GM21360 (cell line): ENCODE measurements around the gene PPFIA2.

Experiments
- ATAC-seq: cut with Tn5 transposase; IDR thresholded peaks from one replicate; pipeline ENCODE4 v1.9.1; 2021; ENCODE audit warnings: mild to moderate bottlenecking, moderate library complexity; ENCODE audit not compliant: unreplicated experiment

PPFIA2 gene

DNA sequence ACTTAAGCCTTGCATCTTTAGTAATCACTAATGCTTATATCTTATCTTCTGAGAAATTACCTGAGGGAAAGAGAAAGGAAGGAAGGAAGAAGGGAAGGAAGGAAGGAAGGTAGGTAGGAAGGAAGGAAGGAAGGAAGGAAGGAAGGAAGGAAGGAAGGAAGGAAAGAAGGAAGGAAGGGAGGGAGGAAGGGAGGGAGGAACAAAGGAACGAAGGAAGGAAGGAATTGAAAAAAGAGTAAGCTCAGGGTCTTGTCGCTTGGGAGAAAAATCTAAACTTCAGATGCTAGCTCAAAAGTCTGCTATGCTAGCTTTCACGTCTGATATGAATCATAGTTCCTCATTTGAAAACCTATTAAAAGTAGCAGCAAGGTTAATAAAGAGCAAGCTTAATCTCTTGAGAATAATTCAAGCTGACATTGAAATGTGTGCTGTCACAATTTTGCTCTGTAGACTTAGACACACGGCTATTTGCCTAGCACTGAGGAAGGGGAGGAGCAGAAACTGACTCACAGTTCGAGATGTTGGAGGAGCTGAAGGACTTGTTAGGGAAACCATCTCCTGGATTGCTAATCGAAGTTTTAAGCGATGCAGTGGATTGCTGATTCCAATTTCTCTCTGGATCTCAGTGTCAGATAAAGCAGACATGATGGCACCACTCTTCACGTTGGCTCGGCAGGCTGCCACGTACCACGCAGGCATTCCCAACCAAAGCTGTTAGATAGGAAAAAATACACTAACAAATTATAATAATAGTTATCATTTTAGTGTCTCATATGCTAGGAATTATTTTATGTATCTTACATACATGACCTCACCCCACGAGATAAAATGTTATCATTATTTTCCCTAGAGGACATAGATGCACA, 464.6 kb downstream of the PPFIA2 start:
- ATAC-seq, result peak; percentile 60

DNA sequence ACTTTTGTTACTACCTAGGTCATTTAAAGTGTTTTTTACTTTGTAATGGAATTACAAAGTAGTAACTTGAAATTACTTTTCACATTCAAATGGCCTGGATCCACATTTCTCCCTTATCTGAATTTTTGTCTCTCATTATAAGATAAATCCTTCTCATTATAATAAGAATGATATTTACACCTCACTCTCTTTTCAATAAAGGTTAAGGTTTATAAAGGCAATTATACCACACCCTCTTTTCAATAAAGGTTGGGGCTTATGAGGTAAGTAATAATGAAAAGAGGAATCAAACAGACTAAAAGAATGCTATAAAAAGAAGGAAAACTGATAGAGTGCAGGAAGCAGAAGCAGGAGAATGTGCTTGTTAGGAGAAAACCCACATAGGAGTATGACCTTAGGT, 470.5 kb downstream of the PPFIA2 start:
- no peak for ATAC-seq

DNA sequence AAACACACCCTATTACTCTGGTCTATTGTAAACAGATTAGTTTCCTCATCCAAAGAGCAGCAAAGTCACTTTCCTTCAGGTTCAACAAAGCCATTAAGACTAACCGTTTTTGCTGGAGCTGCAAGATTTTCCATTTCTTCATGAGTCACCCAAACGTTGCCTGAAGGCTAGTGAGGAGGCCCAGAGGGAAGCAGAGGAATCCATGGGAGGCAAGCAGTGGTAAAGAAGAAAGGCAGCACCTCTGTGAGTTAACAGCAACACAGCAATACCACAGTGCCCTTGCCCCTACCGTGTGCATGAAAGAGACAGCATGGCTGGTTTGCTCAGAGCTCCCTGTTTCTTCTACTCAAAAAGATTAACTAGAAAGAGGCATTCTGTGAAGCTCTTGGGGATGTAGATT, 475.0 kb downstream of the PPFIA2 start:
- ATAC-seq, result no peak

DNA sequence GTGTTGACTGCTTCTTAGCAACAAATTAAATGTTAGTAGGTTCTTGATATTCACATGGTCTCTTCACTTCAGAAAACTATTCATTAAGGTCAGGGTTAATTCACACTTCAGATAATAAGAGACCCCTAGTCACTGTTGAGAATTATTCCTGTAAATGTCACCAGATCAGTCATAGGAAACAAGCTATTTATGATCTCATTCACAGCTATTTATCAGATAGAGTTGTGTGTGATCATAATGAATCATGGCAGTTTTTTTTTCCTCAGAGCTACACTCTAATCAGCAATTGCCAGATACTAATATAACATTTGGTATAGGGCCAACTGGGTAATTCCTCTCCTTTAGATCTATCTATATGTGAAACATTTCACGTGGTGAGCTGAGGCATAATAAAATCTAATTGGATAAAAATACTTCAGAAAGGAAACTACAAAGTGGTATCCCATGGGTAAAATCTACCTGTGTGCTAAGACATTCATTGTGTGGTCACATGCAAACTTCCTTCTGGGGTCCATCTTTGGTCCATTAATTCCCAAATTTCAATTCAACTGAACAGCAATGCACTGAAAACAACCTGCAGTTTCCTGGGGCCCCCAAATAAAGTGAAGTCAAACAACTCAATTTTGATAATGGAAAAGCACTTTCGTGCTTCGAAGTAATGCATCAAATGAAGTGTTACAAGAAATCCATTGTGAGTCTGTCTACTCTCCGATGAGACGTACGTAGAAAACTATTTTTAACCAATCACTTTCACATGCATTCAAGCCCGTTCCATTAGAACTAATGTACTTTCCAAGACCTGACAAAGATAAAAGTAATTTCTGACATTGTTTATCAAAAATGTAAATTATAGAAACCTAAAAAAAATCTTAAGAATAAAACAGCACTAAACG, 484.3 kb downstream of the PPFIA2 start:
- ATAC-seq, result no peak

- ATAC-seq, result no peak
Observed at GRCh38 chr12:81270385-81270784, 488.8 kb downstream of the PPFIA2 start.

- no peak for ATAC-seq
Observed at GRCh38 chr12:81263072-81263471, 496.1 kb downstream of the PPFIA2 start.

DNA sequence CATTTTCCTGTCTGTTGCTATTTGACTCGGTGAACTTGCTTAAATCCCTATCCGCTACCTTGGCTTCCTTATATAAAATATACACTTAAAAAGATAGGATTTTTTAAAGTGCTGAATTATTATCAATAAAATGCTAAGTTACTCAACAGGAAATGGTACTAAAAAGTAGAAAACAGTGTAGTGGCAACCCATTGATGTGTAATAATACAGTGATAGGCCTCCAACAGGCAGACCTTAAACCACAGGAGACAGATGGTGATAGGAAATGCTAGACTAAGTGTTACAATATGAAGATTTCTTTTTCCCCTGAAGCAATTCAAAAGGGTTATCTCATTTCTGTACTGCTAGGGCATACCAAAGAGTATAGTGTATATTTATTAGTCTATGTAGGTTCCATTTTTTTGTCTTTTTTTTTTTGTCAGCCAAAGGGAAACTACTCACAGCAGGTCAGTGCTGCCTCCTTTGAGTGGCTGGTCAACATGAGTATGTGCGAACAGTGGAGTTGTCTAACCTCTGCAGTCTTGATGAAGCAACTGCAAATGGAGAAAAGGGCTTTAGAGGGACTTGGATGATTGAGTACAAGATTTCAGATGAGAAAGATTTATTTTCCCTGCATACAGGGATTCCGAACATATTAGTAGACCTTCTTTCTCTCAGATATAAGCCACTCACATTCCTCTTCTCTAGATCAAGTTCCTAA, 497.5 kb downstream of the PPFIA2 start:
- ATAC-seq, result no peak

DNA sequence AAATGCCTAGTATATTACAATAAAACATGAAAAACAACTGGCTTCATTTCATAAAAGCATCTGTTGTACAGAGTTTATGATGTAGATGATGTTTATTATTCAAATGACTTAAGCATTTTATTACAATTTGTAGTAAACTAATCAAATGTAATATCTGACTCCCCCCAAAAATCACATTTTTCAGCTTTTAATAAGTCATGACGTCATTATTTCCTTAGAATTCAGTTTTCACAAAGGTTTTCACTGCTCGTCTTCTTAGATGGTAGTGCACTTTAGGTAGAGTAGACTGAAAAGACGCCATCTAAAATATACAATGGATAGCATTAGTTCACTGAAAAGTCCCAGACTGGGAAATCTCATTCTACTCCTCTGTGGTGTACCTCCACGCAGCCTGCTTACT, 499.8 kb downstream of the PPFIA2 start:
- ATAC-seq, result no peak

GRCh38 chr12:81257947-81258551, 501.1 kb downstream of the PPFIA2 start:
- no peak for ATAC-seq

DNA sequence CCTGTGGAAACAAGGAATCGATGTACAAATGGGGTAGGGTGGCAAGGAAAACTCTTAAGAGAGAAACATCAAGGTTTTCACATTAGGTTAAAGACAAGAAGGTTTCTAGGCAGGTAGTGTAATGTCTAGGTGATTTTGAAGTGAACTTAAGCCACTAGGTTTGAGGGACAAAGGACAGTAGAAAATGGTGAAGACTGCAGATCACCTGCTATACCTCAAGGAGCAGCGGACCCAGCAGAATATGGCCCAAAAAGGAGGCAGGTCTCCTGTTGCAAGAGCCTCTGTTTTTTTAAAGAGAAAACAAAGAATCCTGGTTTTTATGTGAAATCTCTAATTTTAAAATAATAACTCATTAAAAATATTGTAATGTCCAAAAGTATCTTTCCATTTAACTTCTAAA, 503.2 kb downstream of the PPFIA2 start:
- ATAC-seq, result no peak

- ATAC-seq, result no peak
Observed at GRCh38 chr12:81255456-81255855, 503.7 kb downstream of the PPFIA2 start.

DNA sequence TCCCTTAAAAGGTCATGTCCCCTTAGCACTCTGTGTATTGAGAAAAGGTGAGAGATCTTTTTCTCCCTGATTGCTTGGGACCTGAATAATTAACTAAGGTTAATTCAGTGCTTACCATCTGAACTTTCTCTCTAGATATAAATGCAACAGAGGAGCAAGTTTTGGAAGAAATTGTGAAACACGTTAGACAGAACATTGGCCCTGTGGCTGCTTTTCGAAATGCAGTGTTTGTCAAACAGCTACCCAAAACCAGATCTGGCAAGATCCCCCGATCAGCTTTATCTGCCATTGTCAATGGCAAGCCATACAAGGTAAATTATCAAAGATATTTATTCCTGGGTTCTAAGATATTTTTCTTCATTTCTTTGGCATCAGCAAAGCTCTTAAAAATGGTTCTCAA, 505.8 kb downstream of the PPFIA2 start:
- ATAC-seq, result no peak

GRCh38 chr12:81252228-81252627, 506.9 kb downstream of the PPFIA2 start:
- no peak for ATAC-seq

DNA sequence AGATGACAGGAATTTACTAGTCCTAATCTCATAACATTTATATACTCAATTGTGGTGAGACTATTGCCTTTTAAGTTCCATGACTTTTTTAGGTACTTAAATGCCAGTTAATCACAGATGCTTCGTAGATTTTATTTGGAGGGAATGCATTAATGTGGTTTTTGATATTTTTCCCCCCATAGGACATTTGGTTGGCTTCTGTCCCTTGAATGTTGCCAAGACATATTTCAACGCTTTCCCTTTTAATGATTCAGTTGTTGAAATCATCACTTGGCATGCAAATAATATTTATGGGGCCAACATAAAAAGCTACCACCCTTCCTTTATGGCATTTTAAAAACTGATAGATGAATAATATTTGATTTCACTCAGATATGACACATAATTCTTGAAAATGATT, 509.2 kb downstream of the PPFIA2 start:
- ATAC-seq, result no peak

DNA sequence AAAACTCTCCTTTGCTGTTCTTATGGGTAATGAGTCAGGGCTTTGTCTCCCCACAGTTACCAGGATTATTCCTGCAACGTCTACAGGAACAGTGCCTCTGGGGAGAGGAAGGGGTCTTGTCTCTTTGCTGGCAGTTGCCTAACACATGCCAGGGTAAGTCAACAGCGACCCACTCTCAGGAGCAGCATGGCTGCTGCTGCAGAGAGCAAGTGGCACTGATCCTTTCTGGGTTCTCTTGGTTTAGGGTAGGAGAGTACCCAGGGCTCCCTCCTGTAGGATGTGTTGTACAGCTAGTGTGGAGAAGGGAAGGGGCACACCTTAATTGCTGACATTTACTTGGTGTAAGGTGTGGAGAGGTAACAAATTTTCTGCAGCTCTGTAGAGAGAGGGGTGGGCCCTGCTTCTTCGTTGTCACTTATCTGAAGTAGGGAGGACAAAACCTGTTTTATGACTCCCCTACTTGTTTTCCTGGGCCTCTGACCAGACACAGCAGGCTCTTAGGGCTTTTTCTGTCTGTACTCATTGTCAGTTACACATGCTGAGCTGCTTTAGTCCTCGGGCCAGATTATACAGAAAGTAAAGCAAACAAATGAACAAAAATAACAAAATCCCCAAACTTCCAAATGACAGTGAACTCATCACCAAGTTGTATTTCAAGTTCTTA, 513.1 kb downstream of the PPFIA2 start:
- no peak for ATAC-seq

- no peak for ATAC-seq
Observed at GRCh38 chr12:81245458-81245857, 513.7 kb downstream of the PPFIA2 start.

GRCh38 chr12:81231574-81232368, 527.4 kb downstream of the PPFIA2 start:
- no peak for ATAC-seq

GRCh38 chr12:81229759-81230158, 529.4 kb downstream of the PPFIA2 start:
- no peak for ATAC-seq

DNA sequence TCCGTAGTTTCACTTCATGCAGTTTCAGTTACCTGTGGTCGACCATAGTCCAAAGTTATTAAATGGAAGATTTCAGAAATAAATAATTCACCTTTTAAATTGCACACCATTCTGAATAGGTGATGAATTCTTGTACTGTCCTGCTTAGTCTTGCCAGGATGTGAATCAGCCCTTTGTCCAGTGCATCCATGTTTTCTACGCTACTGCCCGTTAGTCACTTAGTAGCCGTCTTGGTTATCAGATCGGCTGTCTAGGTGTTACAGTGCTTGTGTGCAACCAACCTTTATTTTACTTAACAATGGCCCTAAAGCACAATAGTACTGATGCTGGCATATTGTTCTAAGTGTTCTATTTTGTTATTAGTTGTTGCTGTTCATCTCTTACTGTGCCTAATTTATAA, 534.5 kb downstream of the PPFIA2 start:
- ATAC-seq, result no peak
